Activated CD4-positive, alpha-beta T cell treated with anti-CD3 and anti-CD28 coated beads for 36 hours (primary cell): Measurements from ENCODE around the gene DUSP1. TPM values are rescaled to one million over a fixed set of nuclear protein-coding genes. Genes with fewer than 3 reads are reported as not detected.
A peak's percentile ranks its signal among the peaks of the same experiment; 100 is the strongest.
"Not testable (repeated sequence)": the region's sequence is repeated elsewhere in the genome, so short reads cannot be mapped to it uniquely, and the experiment has no call there.

Experiments
- ATAC-seq: fragments of 200-7000 bp; cut with Tn5 transposase; one replicate; pipeline ENCODE4 v1.10.0; 2021; ENCODE audit warnings: mild to moderate bottlenecking, moderate library complexity
- CTCF ChIA-PET: fragments of 350-600 bp; sonication (Branson Sonifier 250); formaldehyde crosslinking; loops from one replicate; lab custom pipeline; 2021; ENCODE audit warnings: antibody characterized with exemption; lab: Charles Lee
- POLR2A ChIA-PET: fragments of 350-600 bp; sonication (Branson Sonifier 250); formaldehyde crosslinking; loops from one replicate; lab custom pipeline; 2021; ENCODE audit warnings: antibody characterized with exemption, inconsistent platforms; lab: Charles Lee
- DNase-seq: peaks from one replicate; pipeline ENCODE4 v3.0.0-alpha.2; 2020
- H3K27ac Mint-ChIP-seq: one replicate; pipeline ENCODE4 v1.8.0; 2021; ENCODE audit warnings: mixed read lengths
- H3K27me3 Mint-ChIP-seq: one replicate; pipeline ENCODE4 v1.8.0; 2021; ENCODE audit warnings: mixed read lengths
- H3K36me3 Mint-ChIP-seq: one replicate; pipeline ENCODE4 v1.8.0; 2021; ENCODE audit warnings: low read depth, mixed read lengths
- H3K4me1 Mint-ChIP-seq: one replicate; pipeline ENCODE4 v1.8.0; 2021; ENCODE audit warnings: mixed read lengths
- H3K4me3 Mint-ChIP-seq: one replicate; pipeline ENCODE4 v1.8.0; 2021; ENCODE audit warnings: mild to moderate bottlenecking, moderate library complexity, mixed read lengths
- H3K9me3 Mint-ChIP-seq: one replicate; pipeline ENCODE4 v1.8.0; 2021; ENCODE audit warnings: low read depth, mixed read lengths
- intact Hi-C, 2 experiments: fragments of 100-400 bp; cut with DNase I in 1 of 2; cut with micrococcal nuclease in 1 of 2; formaldehyde crosslinking; loops; one replicate each; pipeline versions ENCODE4 v1.14.2 to v1.15.1; 2022 to 2024; cut with DNase I, micrococcal nuclease
- total RNA-seq, 2 experiments: library from RNA; stranded (reverse); gene quantifications; one replicate each; pipeline ENCODE4 v1.2.3, GENCODE V29; 2021

The DUSP1 gene, protein sequence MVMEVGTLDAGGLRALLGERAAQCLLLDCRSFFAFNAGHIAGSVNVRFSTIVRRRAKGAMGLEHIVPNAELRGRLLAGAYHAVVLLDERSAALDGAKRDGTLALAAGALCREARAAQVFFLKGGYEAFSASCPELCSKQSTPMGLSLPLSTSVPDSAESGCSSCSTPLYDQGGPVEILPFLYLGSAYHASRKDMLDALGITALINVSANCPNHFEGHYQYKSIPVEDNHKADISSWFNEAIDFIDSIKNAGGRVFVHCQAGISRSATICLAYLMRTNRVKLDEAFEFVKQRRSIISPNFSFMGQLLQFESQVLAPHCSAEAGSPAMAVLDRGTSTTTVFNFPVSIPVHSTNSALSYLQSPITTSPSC
- total RNA-seq = 1 to 10 TPM; 6.7 to 7.4 TPM

GRCh38 chr5:172770675-172771438 lies at the start of gene DUSP1:
Gene DUSP1 (minus strand): TSS chr5:172771195. CDS start chr5:172770952, 243 bp downstream.
- ATAC-seq = peak; percentile 60
- Mint-ChIP-seq H3K27me3 (no peaks in the 10 kb centered on the region), H3K27ac (peak within 1 kb of the TSS; percentile 97), H3K4me3 (peak within 1 kb of the TSS; percentile 82), H3K9me3 (no peaks in the 10 kb centered on the region), H3K4me1 (peaks cover 67% of the 10 kb centered on the region), H3K36me3 (peaks cover 23% of the 10 kb centered on the region)
- ChIA-PET CTCF (interaction anchor here (0.7 to 2.9 kb wide), 5 partner anchors 10 to 213 kb away, joined by 3 to 16 read pairs (median 4); partner anchors contain the start of gene ATP6V0E1), POLR2A (interaction anchor here (0.6 to 3.1 kb wide), 6 partner anchors 9 to 72 kb away, joined by 3 to 19 read pairs (median 4); no protein-coding TSS in a partner anchor)
- peak; percentile 99 for DNase-seq
- intact Hi-C loops = loop anchor here in 1 of 2 experiments (1.0 to 10.0 kb wide), 10 partner anchors 161 to 1384 kb away; partner anchors contain the start of genes BNIP1, CPEB4, CREBRF and FBXW11

DNA sequence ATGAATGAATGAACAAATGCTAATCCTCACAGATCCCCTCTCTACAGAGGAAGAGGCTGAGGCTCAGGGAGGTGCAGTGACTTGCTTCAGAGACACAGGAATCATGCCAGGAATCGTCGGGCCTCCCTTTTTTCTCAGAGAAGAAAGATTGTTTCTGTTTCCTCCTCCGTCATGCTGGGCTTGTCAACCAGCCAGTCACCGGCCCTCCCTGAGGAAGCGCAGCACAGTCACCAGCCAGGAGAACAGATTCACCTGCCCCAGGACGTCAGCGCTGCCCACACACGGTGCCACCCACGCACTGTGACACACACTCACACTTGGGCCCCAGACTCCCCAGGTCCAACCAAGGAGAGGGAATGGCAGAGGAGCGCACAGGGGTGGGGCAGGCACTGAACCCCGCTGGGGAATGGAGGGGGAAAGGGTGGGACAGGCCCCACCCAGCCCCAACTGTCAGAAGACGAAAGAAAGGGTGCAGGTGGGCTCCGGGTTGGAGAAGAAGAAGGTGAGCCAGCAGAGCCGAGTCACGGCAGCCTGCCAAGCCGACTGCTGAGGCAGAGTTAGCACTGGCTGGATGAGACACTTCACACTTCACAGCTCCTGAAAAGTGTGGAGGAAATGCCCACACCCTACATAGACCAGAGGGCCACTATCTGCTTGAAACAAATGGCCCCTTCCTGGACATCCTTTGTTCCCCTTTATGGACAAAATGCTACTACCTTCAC lies 49.2 kb upstream of the DUSP1 start:
- intact Hi-C loops = no loop called here
- no peaks in the 10 kb centered on the region for H3K27me3 Mint-ChIP-seq
- DNase-seq = peak; percentile 69
- peaks cover under 1% of the 10 kb centered on the region for H3K36me3 Mint-ChIP-seq
- H3K4me1 Mint-ChIP-seq = peaks cover 18% of the 10 kb centered on the region
- peak; percentile 75 for ATAC-seq
- H3K4me3 Mint-ChIP-seq = no peak overlapping the region
- CTCF ChIA-PET = interaction anchor here (1.2 kb wide), 1 partner anchor 44 kb away, joined by 3 read pairs; no protein-coding TSS in a partner anchor
- POLR2A ChIA-PET = interaction anchor here (0.7 kb wide), 1 partner anchor 31 kb away, joined by 3 read pairs; no protein-coding TSS in a partner anchor
- H3K9me3 Mint-ChIP-seq = peaks cover 1% of the 10 kb centered on the region
- no peak overlapping the region for H3K27ac Mint-ChIP-seq

- intact Hi-C loops = no loop called here
- H3K4me1 Mint-ChIP-seq = peaks cover 18% of the 10 kb centered on the region
- no peak overlapping the region for H3K4me3 Mint-ChIP-seq
- DNase-seq = no peak
- H3K27ac Mint-ChIP-seq = no peak overlapping the region
- no peak for ATAC-seq
- no peaks in the 10 kb centered on the region for H3K27me3 Mint-ChIP-seq
- CTCF ChIA-PET = no interaction called here
- no peaks in the 10 kb centered on the region for H3K9me3 Mint-ChIP-seq
- H3K36me3 Mint-ChIP-seq = no peaks in the 10 kb centered on the region
- POLR2A ChIA-PET = no interaction called here
Observed at GRCh38 chr5:172819569-172819968, 48.6 kb upstream of the DUSP1 start.

DNA sequence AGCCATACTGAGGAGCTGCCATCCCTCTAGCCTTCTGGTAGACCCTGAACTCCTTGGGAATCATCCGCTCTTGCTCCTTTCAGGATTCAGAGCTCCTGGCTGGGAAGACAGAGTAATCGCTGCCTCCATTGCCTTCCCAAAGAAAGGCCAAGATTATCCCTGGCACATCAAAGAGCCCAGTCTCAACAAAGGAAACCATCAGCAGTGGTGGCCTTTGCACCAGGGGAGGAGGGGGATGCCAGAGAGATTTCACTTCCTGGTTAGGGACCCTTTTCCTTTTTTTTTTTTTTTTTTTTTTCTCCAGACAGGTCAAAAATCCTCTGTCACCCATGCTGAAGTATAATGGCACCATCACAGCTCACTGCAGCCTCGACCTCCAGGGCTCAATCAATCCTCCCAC lies 47.1 kb upstream of the DUSP1 start:
- H3K4me1 Mint-ChIP-seq = peaks cover 18% of the 10 kb centered on the region
- H3K4me3 Mint-ChIP-seq = no peak overlapping the region
- ATAC-seq (no peak), DNase-seq (no peak)
- intact Hi-C loops = no loop called here
- no peaks in the 10 kb centered on the region for H3K9me3 Mint-ChIP-seq
- ChIA-PET CTCF (interaction anchor here (0.9 kb wide), 1 partner anchor 11 kb away, joined by 3 read pairs; no protein-coding TSS in a partner anchor), POLR2A (no interaction called here)
- H3K27ac Mint-ChIP-seq = no peak overlapping the region
- peaks cover 3% of the 10 kb centered on the region for H3K27me3 Mint-ChIP-seq
- H3K36me3 Mint-ChIP-seq = no peaks in the 10 kb centered on the region

GRCh38 chr5:172817664-172818063 lies 46.7 kb upstream of the DUSP1 start:
- ATAC-seq = no peak
- ChIA-PET POLR2A (no interaction called here), CTCF (interaction anchor here (0.9 kb wide), 1 partner anchor 12 kb away, joined by 3 read pairs; no protein-coding TSS in a partner anchor)
- intact Hi-C loops = no loop called here
- Mint-ChIP-seq H3K27me3 (peaks cover 3% of the 10 kb centered on the region), H3K27ac (no peak overlapping the region), H3K4me1 (peaks cover 18% of the 10 kb centered on the region), H3K9me3 (no peaks in the 10 kb centered on the region), H3K4me3 (no peak overlapping the region), H3K36me3 (no peaks in the 10 kb centered on the region)
- no peak for DNase-seq

- intact Hi-C loops = no loop called here
- no peaks in the 10 kb centered on the region for H3K36me3 Mint-ChIP-seq
- ATAC-seq (peak; percentile 80), DNase-seq (peak; percentile 55)
- H3K4me1 Mint-ChIP-seq = peaks cover 18% of the 10 kb centered on the region
- ChIA-PET POLR2A (no interaction called here), CTCF (no interaction called here)
- H3K9me3 Mint-ChIP-seq = no peaks in the 10 kb centered on the region
- H3K4me3 Mint-ChIP-seq = no peak overlapping the region
- H3K27me3 Mint-ChIP-seq = peaks cover 3% of the 10 kb centered on the region
- H3K27ac Mint-ChIP-seq = no peak overlapping the region
Observed at GRCh38 chr5:172816925-172817562, 46.0 kb upstream of the DUSP1 start.

GRCh38 chr5:172815631-172816030 lies 44.6 kb upstream of the DUSP1 start:
- no peak for ATAC-seq
- CTCF ChIA-PET = interaction anchor here (0.7 kb wide), 1 partner anchor 102 kb away, joined by 3 read pairs; no protein-coding TSS in a partner anchor
- Mint-ChIP-seq H3K4me3 (no peak overlapping the region), H3K9me3 (no peaks in the 10 kb centered on the region), H3K27ac (no peak overlapping the region), H3K4me1 (peaks cover 18% of the 10 kb centered on the region), H3K27me3 (peaks cover 3% of the 10 kb centered on the region), H3K36me3 (no peaks in the 10 kb centered on the region)
- intact Hi-C loops = no loop called here
- no peak for DNase-seq
- POLR2A ChIA-PET = no interaction called here

GRCh38 chr5:172810996-172811395 lies 40.0 kb upstream of the DUSP1 start:
- intact Hi-C loops = not testable (repeated sequence)

GRCh38 chr5:172809774-172810173 lies 38.8 kb upstream of the DUSP1 start:
- CTCF ChIA-PET = no interaction called here
- no peak overlapping the region for H3K27ac Mint-ChIP-seq
- peaks cover 3% of the 10 kb centered on the region for H3K27me3 Mint-ChIP-seq
- DNase-seq = no peak
- peaks cover 2% of the 10 kb centered on the region for H3K9me3 Mint-ChIP-seq
- ATAC-seq = no peak
- peaks cover 2% of the 10 kb centered on the region for H3K36me3 Mint-ChIP-seq
- intact Hi-C loops = no loop called here
- no peak overlapping the region for H3K4me3 Mint-ChIP-seq
- POLR2A ChIA-PET = no interaction called here
- peaks cover 17% of the 10 kb centered on the region for H3K4me1 Mint-ChIP-seq

More at GRCh38 chr5:172810996-172811395, 40.0 kb upstream of the DUSP1 start:
- DNase-seq, H3K27ac Mint-ChIP-seq, ATAC-seq, H3K27me3 Mint-ChIP-seq, POLR2A ChIA-PET, H3K9me3 Mint-ChIP-seq, H3K36me3 Mint-ChIP-seq, H3K4me3 Mint-ChIP-seq, CTCF ChIA-PET: not testable (repeated sequence)
- H3K4me1 Mint-ChIP-seq = peaks cover 17% of the 10 kb centered on the region

DNA sequence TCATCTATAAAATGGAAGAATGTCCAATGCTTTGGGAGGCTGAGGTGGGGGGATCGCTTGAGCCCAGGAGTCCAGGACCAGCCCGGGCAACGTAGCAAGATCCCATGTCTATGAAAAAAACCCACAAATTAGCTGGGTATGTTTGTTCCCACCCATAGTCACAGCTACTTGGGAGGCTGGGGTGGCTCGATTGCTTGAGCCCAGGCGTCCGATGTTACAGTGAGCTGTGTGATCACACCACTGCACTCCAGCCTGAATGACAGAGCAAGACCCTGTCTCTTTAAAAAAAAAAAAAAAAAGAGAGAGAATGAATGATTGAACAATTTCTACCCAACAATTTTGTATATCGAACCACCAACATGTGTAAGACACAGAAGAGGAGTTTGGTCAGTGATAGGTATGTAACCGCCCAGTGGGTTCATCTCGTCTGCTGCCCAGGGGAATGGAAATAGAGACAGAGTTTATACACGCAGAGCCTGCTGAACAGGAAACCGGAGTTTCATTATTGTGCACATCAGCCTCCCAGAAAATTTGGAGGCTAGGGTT lies 36.8 kb upstream of the DUSP1 start:
- ATAC-seq (no peak), DNase-seq (no peak)
- Mint-ChIP-seq H3K4me1 (peaks cover 17% of the 10 kb centered on the region), H3K27me3 (no peaks in the 10 kb centered on the region), H3K9me3 (peaks cover 2% of the 10 kb centered on the region), H3K36me3 (peaks cover 2% of the 10 kb centered on the region), H3K4me3 (peak overlapping the region; percentile 54), H3K27ac (peak overlapping the region; percentile 84)
- POLR2A ChIA-PET = interaction anchor here (0.6 to 1.3 kb wide), 7 partner anchors 10 to 43 kb away, joined by 3 to 19 read pairs (median 4); partner anchors contain the start of gene DUSP1
- intact Hi-C loops = loop anchor here (1.0 kb wide), 5 partner anchors 26 to 150 kb away; partner anchors contain the start of gene ERGIC1 (in 2 of the 2)
- CTCF ChIA-PET = interaction anchor here (0.7 to 1.6 kb wide), 4 partner anchors 31 to 624 kb away, joined by 4 to 7 read pairs (median 4); no protein-coding TSS in a partner anchor
